ENCODE data around the gene THADA. TPM values are rescaled to one million over a fixed set of nuclear protein-coding genes. Genes with fewer than 3 reads are reported as not detected.

THADA gene
- polyA plus RNA-seq, 3 donors = 7.3 to 11.2 (median 9.7) TPM

GRCh38 chr2:43592443-43592842 is 3.4 kb downstream of the THADA start:
- Mint-ChIP-seq H3K27ac (no peak overlapping the region), H3K36me3 (peaks cover 24 to 33% of the 10 kb centered on the region in 2 donors), H3K9me3 (no peaks in the 10 kb centered on the region), H3K27me3 (ENCODE audit: low read depth in 3 of 3) (peaks cover 0 to 2% (median 0%) of the 10 kb centered on the region in 3 donors), H3K4me3 (no peak overlapping the region), H3K4me1 (peaks cover 21% of the 10 kb centered on the region)
- Histone ChIP-seq H3K4me1 (ENCODE audit: control insufficient read depth in 1 of 2, insufficient read depth in 2 of 2, low read length in 2 of 2) (peaks cover 16 to 22% of the 10 kb centered on the region in 2 donors), H4K20me1 (ENCODE audit: insufficient read depth, low read length) (no peaks in the 10 kb centered on the region), H3K9ac (ENCODE audit: insufficient read depth, low read length, poor library complexity, severe bottlenecking) (no peak overlapping the region), H3K79me2 (ENCODE audit: insufficient read depth, low read length) (peaks cover 17% of the 10 kb centered on the region), H3K36me3 (replicated peaks in 1 of 2; ENCODE audit: control insufficient read depth in 1 of 2, insufficient read depth in 2 of 2, low read length in 2 of 2) (peaks cover 40 to 48% of the 10 kb centered on the region in 2 donors), H3K27ac (ENCODE audit: low read depth in 1 of 2, low read length in 2 of 2) (no peak overlapping the region), H2AFZ (ENCODE audit: insufficient read depth, low read depth, low read length, poor library complexity, severe bottlenecking) (no peak overlapping the region), H3K4me2 (replicated peaks; ENCODE audit: extremely low read depth, low read length, poor library complexity, severe bottlenecking) (no peak overlapping the region), H3K27me3 (ENCODE audit: control insufficient read depth in 2 of 2, insufficient read depth in 2 of 2, low read length in 2 of 2) (no peaks in the 10 kb centered on the region), H3K9me3 (replicated peaks in 1 of 2; ENCODE audit: control insufficient read depth in 1 of 2, insufficient read depth in 1 of 2, low read length in 2 of 2) (no peaks in the 10 kb centered on the region), H3K4me3 (replicated peaks in 1 of 3; ENCODE audit: low read depth in 2 of 3, low read length in 3 of 3) (no peak overlapping the region)
- intact Hi-C loops (cut with micrococcal nuclease) = loop anchor here (10.0 kb wide), 3 partner anchors 402 to 772 kb away; partner anchors contain the start of genes CAMKMT (in 1 of the 2), LRPPRC (in 1 of the 2), PPM1B (in 1 of the 2) and PREPL (in 1 of the 2)
- DNase-seq = no peak
- TF ChIP-seq, protein P1, sequence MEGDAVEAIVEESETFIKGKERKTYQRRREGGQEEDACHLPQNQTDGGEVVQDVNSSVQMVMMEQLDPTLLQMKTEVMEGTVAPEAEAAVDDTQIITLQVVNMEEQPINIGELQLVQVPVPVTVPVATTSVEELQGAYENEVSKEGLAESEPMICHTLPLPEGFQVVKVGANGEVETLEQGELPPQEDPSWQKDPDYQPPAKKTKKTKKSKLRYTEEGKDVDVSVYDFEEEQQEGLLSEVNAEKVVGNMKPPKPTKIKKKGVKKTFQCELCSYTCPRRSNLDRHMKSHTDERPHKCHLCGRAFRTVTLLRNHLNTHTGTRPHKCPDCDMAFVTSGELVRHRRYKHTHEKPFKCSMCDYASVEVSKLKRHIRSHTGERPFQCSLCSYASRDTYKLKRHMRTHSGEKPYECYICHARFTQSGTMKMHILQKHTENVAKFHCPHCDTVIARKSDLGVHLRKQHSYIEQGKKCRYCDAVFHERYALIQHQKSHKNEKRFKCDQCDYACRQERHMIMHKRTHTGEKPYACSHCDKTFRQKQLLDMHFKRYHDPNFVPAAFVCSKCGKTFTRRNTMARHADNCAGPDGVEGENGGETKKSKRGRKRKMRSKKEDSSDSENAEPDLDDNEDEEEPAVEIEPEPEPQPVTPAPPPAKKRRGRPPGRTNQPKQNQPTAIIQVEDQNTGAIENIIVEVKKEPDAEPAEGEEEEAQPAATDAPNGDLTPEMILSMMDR (IDR thresholded peaks at IDR 0.05) = no peak

GRCh38 chr2:43585708-43586107 is 10.1 kb downstream of the THADA start:
- TF ChIP-seq, protein P1 (IDR thresholded peaks at IDR 0.05) = no peak
- H2AFZ ChIP-seq (ENCODE audit: insufficient read depth, low read depth, low read length, poor library complexity, severe bottlenecking) = no peak overlapping the region
- H3K9me3 Mint-ChIP-seq = no peaks in the 10 kb centered on the region
- no peak overlapping the region for H3K4me3 ChIP-seq (replicated peaks in 1 of 3; ENCODE audit: low read depth in 2 of 3, low read length in 3 of 3)
- no peaks in the 10 kb centered on the region for H4K20me1 ChIP-seq (ENCODE audit: insufficient read depth, low read length)
- intact Hi-C loops (cut with micrococcal nuclease) = no loop called here
- no peak overlapping the region for H3K4me3 Mint-ChIP-seq
- H3K4me1 Mint-ChIP-seq = no peaks in the 10 kb centered on the region
- peaks cover 68 to 84% of the 10 kb centered on the region in 2 donors for H3K36me3 Mint-ChIP-seq
- WGBS (ENCODE audit: insufficient coverage) = 100% methylated on average over 1 of the region's 3 CpGs
- no peaks in the 10 kb centered on the region for H3K27me3 ChIP-seq (ENCODE audit: control insufficient read depth in 2 of 2, insufficient read depth in 2 of 2, low read length in 2 of 2)
- peaks cover 81 to 99% of the 10 kb centered on the region in 2 donors for H3K36me3 ChIP-seq (replicated peaks in 1 of 2; ENCODE audit: control insufficient read depth in 1 of 2, insufficient read depth in 2 of 2, low read length in 2 of 2)
- no peak overlapping the region for H3K27ac Mint-ChIP-seq
- DNase-seq = no peak
- H3K79me2 ChIP-seq (ENCODE audit: insufficient read depth, low read length) = no peaks in the 10 kb centered on the region
- no peak overlapping the region for H3K9ac ChIP-seq (ENCODE audit: insufficient read depth, low read length, poor library complexity, severe bottlenecking)
- H3K27ac ChIP-seq (ENCODE audit: low read depth in 1 of 2, low read length in 2 of 2) = no peak overlapping the region
- no peaks in the 10 kb centered on the region for H3K4me1 ChIP-seq (ENCODE audit: control insufficient read depth in 1 of 2, insufficient read depth in 2 of 2, low read length in 2 of 2)
- no peaks in the 10 kb centered on the region for H3K27me3 Mint-ChIP-seq (ENCODE audit: low read depth in 3 of 3)
- H3K4me2 ChIP-seq (replicated peaks; ENCODE audit: extremely low read depth, low read length, poor library complexity, severe bottlenecking) = no peak overlapping the region
- H3K9me3 ChIP-seq (replicated peaks in 1 of 2; ENCODE audit: control insufficient read depth in 1 of 2, insufficient read depth in 1 of 2, low read length in 2 of 2) = no peaks in the 10 kb centered on the region

Measured in CD14-positive monocyte (primary cell).